K562 (cell line): ENCODE measurements around the gene ZFP36. TPM values are rescaled to one million over a fixed set of nuclear protein-coding genes. Genes with fewer than 3 reads are reported as not detected.

Experiments used
- CC2D1A ChIP-seq: fragments of 450-650 bp; IDR thresholded peaks from 2 replicates; pipeline ENCODE4 v1.6.1; 2017; ENCODE audit warnings: mild to moderate bottlenecking
- E4F1 ChIP-seq: fragments of 250-450 bp; sonication (Bioruptor Pico); IDR thresholded peaks from 2 replicates; pipeline ENCODE4 v1.5.0; 2021; ENCODE audit warnings: mild to moderate bottlenecking, borderline replicate concordance
- ETV6 ChIP-seq, 3 experiments: fragments of 150-350 bp in 1 of 3; sonication (generic) in 1 of 3; formaldehyde crosslinking in 1 of 3; IDR thresholded peaks; 2 replicates each; pipeline versions ENCODE4 v1.6.1 to v1.8.0; 2014 to 2022; ENCODE audit warnings: borderline replicate concordance in 2 of 3, low read depth in 2 of 3, antibody characterized with exemption in 1 of 3, low read length in 1 of 3, mild to moderate bottlenecking in 1 of 3, missing genetic modification reagents in 1 of 3
- FOS ChIP-seq: IDR thresholded peaks from 3 replicates; pipeline ENCODE4 v1.6.1; 2011; ENCODE audit not compliant: insufficient read length; ENCODE audit errors: extremely low read depth
- KDM2B ChIP-seq: fragments of 250-450 bp; sonication (Bioruptor Pico); IDR thresholded peaks from 2 replicates; pipeline ENCODE4 v1.8.0; 2021; ENCODE audit warnings: mild to moderate bottlenecking, moderate library complexity
- MCM2 ChIP-seq: fragments of 450-650 bp; IDR thresholded peaks from 2 replicates; pipeline ENCODE4 v1.6.1; 2017; ENCODE audit warnings: low read depth, mild to moderate bottlenecking
- PCBP1 ChIP-seq: fragments of 200-400 bp; formaldehyde crosslinking; IDR thresholded peaks from 2 replicates; pipeline ENCODE4 v1.6.1; 2018; ENCODE audit warnings: mild to moderate bottlenecking, low read depth, low read length; ENCODE audit not compliant: poor library complexity, severe bottlenecking
- RERE ChIP-seq: sonication (generic); formaldehyde crosslinking; IDR thresholded peaks from 2 replicates; pipeline ENCODE4 v1.8.0; 2023; ENCODE audit warnings: missing genetic modification reagents, mild to moderate bottlenecking, borderline replicate concordance
- SRSF3 ChIP-seq: fragments of 200-400 bp; formaldehyde crosslinking; IDR thresholded peaks from 2 replicates; pipeline ENCODE4 v1.6.1; 2016; ENCODE audit warnings: mild to moderate bottlenecking, low read length, moderate library complexity; ENCODE audit not compliant: insufficient read depth
- TEAD1 ChIP-seq, 2 experiments: fragments of 450-650 bp in 1 of 2; sonication (generic) in 1 of 2; formaldehyde crosslinking; IDR thresholded peaks; 2 replicates each; pipeline versions ENCODE4 v1.4.0 to v1.8.0; 2020 to 2022; ENCODE audit warnings: mild to moderate bottlenecking in 2 of 2, missing genetic modification reagents in 1 of 2
- ZBTB7A ChIP-seq: IDR thresholded peaks from 2 replicates; pipeline ENCODE4 v1.6.1; 2011; ENCODE audit warnings: low read depth, mild to moderate bottlenecking, low read length, moderate library complexity, borderline replicate concordance; ENCODE audit not compliant: control insufficient read depth
- ZNF347 ChIP-seq: fragments of 450-650 bp; formaldehyde crosslinking; IDR thresholded peaks from 2 replicates; pipeline ENCODE4 v1.4.0; 2020; ENCODE audit warnings: low read depth, mild to moderate bottlenecking, moderate library complexity
- polyA plus RNA-seq, 8 experiments: library from polyadenylated mRNA; depleted of rRNA in 4 of 8; stranded (reverse) in 5 of 8; unstranded in 3 of 8; fragments of >200 nt; fragmentation: Nextera tagmentation in 2 of 8; fragmentation: Illumina TruSeq in 1 of 8; extraction: Ambion mirVana in 2 of 8; extraction: Trizol in 1 of 8; gene quantifications; 2 replicates each; pipeline versions ENCODE4 v1.2.1 to v1.2.3, GENCODE V29; 2011 to 2014; ENCODE audit warnings: inconsistent platforms in 1 of 8, missing spikeins in 1 of 8
- total RNA-seq, 7 experiments: library from RNA; depleted of rRNA in 6 of 7; stranded (reverse); fragments of >200 nt in 6 of 7; fragmentation: Illumina TruSeq in 2 of 7; extraction: Trizol in 2 of 7; gene quantifications; 2 replicates each; pipeline versions ENCODE4 v1.2.1 to v1.2.3, GENCODE V29; 2011 to 2021; ENCODE audit warnings: low replicate concordance in 1 of 7
- TF ChIP-seq, protein P1 (sequence below): IDR thresholded peaks from 2 replicates; pipeline ENCODE4 v1.6.1; 2011; ENCODE audit not compliant: insufficient read length; ENCODE audit errors: extremely low read depth
- TF ChIP-seq, protein P2 (sequence below): fragments of 450-650 bp; formaldehyde crosslinking; IDR thresholded peaks from 2 replicates; pipeline ENCODE4 v1.4.0; 2022; ENCODE audit warnings: mild to moderate bottlenecking, moderate library complexity

ZFP36 gene
- total and polyA plus RNA-seq, 9 of the 15 experiments (the other 6 are each of a cell fraction or from before 2014, with no cell fraction given) = 1.0 to 20.1 (median 3.5) TPM

DNA sequence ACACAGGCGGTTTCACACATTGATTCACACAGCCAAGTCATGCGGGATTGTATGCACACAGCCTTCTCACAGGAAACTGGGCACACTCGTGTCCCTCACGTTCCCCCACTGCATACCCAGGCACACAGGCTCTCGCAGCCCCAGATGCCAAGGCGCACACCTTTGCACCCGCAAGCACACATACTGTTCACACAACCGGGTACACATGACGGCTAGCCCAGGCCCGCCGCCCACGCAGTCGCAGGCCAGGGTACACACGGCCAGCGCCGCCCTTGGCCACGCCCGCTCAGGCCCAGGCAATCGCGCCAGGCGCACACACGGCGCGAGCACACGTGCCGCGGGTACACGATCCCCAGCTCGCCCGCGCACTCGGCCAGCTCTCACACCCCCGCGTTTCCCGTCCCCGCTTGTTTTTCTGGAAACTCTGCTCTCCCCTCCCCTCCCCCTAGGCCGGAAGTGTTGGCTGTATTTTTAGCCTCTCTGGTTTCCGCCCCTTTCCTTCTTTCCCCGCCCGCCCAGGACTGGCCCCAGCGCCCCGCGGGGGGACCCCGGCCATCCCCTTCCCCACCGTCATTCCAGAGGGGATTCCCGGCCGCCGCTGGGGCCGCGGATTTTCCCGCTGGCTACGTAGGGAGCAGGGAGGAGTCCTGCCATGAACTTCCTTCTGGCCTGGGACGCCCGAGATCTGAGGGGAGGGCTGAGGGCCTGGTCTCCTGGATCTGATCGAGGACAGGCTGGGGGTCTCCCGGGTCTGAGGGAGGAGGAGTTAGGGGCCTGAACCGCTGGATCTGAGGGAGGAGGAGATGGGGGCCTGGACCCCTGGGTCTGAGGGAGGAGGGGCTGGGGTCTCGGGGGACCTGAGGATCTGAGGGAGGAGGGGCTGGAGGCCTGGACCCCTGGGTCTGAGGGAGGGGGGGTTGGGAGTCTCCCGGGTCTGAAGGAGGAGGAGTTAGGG is 4.0 kb upstream of the ZFP36 start (continued):
- no peak for TF ChIP-seq ZNF347 (CRISPR knock-in tag)
- peak; percentile 86 to 92; a peak in 3 of 4 replicates for TF ChIP-seq ETV6 (IDR thresholded peaks at IDR 0.05; ENCODE audit: borderline replicate concordance in 1 of 2, low read depth in 2 of 2, low read length in 1 of 2)
- TF ChIP-seq ETV6 (CRISPR knock-in tag; IDR thresholded peaks at IDR 0.05; ENCODE audit: borderline replicate concordance) = no peak
- no peak for TF ChIP-seq RERE (CRISPR knock-in tag)
- TF ChIP-seq TEAD1 (CRISPR knock-in tag; IDR thresholded peaks at IDR 0.05) = peak in 1 of 2 experiments; percentile 24; a peak in 1 of 4 replicates
- TF ChIP-seq PCBP1 = no peak
- no peak for TF ChIP-seq FOS
- TF ChIP-seq, protein P1, sequence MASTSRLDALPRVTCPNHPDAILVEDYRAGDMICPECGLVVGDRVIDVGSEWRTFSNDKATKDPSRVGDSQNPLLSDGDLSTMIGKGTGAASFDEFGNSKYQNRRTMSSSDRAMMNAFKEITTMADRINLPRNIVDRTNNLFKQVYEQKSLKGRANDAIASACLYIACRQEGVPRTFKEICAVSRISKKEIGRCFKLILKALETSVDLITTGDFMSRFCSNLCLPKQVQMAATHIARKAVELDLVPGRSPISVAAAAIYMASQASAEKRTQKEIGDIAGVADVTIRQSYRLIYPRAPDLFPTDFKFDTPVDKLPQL = no peak
- TF ChIP-seq MCM2 = no peak
- TF ChIP-seq CC2D1A = no peak
- peak; percentile 93 for TF ChIP-seq ZBTB7A
- 0 out of 2 replicates have a peak, but pooled peaks have one; percentile 59 for TF ChIP-seq SRSF3
- TF ChIP-seq, protein P2, sequence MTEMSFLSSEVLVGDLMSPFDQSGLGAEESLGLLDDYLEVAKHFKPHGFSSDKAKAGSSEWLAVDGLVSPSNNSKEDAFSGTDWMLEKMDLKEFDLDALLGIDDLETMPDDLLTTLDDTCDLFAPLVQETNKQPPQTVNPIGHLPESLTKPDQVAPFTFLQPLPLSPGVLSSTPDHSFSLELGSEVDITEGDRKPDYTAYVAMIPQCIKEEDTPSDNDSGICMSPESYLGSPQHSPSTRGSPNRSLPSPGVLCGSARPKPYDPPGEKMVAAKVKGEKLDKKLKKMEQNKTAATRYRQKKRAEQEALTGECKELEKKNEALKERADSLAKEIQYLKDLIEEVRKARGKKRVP (CRISPR knock-in tag) = no peak
- TF ChIP-seq KDM2B (CRISPR knock-in tag) = no peak
- no peak for TF ChIP-seq E4F1 (CRISPR knock-in tag)
